Breast epithelium (tissue), 4 donors: ENCODE data around the gene CLEC2B. TPM values are rescaled to one million over a fixed set of nuclear protein-coding genes. Genes with fewer than 3 reads are reported as not detected.

Source experiments
- DNase-seq, 2 donors: peaks; one replicate each; pipeline ENCODE4 v3.0.0-alpha.2; 2019; ENCODE audit warnings: low spot score in 2 of 2
- H3K27ac ChIP-seq, 2 donors: fragments of 200-600 bp; sonication (generic) in 1 of 2; one replicate each; pipeline ENCODE4 v1.5.1; 2016 to 2019; ENCODE audit warnings: mild to moderate bottlenecking in 1 of 2
- H3K27me3 ChIP-seq, 2 donors: fragments of 200-600 bp; sonication (generic) in 1 of 2; one replicate each; pipeline versions ENCODE4 v1.5.1 to v1.6.0; 2017 to 2019; ENCODE audit warnings: control low read depth in 1 of 2, mild to moderate bottlenecking in 1 of 2
- H3K36me3 ChIP-seq: fragments of 200-600 bp; one replicate; pipeline ENCODE4 v1.5.1; 2019
- H3K4me1 ChIP-seq, 2 donors: fragments of 200-600 bp; sonication (generic); one replicate each; pipeline ENCODE4 v1.5.1; 2016 to 2019; ENCODE audit warnings: control low read depth in 1 of 2
- H3K4me3 ChIP-seq, 3 donors: fragments of 200-600 bp; sonication (generic); 1 replicate in 2 of 3; 2 replicates in 1 of 3; pipeline ENCODE4 v1.5.1; 2016 to 2019; ENCODE audit warnings: mild to moderate bottlenecking in 3 of 3, moderate library complexity in 2 of 3
- H3K9me3 ChIP-seq, 2 donors: fragments of 200-600 bp; sonication (generic) in 1 of 2; one replicate each; pipeline ENCODE4 v1.5.1; 2016 to 2019; ENCODE audit warnings: control low read depth in 1 of 2
- POLR2A ChIP-seq: fragments of 450-650 bp; IDR thresholded peaks from one replicate; pipeline ENCODE4 v1.6.1; 2016; ENCODE audit warnings: antibody characterized with exemption, mild to moderate bottlenecking, moderate library complexity
- POLR2AphosphoS5 ChIP-seq, 3 donors: sonication (generic); formaldehyde crosslinking; IDR thresholded peaks; one replicate each; pipeline ENCODE4 v1.6.1; 2017; ENCODE audit warnings: antibody characterized with exemption in 3 of 3
- intact Hi-C: fragments of 100-400 bp; cut with DNase I; formaldehyde crosslinking; loops from one replicate; pipeline ENCODE4 v1.15.1; 2023; ENCODE audit warnings: low total_unique reads
- total RNA-seq, 3 donors: library from RNA; depleted of rRNA; stranded (reverse); fragments of >200 nt; gene quantifications; one replicate each; pipeline ENCODE4 v1.1.0, GENCODE V29; 2016
- TF ChIP-seq, protein P1 (sequence below), 3 donors: fragments of 450-650 bp; IDR thresholded peaks; one replicate each; pipeline ENCODE4 v1.5.1; 2016 to 2017; ENCODE audit warnings: antibody characterized with exemption in 3 of 3, mild to moderate bottlenecking in 3 of 3, moderate library complexity in 3 of 3

The CLEC2B gene
- total RNA-seq, 3 donors from 2014 or later, result 18.4 to 36.1 (median 29.3) TPM

DNA sequence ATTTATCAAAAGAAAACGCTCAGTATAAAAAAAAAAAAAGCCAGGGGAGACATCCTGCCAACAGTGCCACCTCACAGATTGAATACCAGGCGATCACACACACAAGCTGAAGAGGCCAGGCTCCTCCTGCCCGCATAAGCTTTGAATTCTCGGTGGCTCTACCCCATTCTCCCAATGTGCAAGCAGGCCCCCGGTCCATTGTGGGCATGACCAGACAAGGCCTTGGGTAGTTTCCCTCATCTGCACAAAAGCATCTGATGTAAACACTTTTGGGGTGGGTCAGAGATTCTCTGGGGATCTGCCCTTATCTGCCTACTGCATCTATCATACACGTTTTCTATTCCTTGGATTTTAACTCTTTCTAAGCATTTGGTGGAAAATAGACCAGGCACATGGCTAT, 28.4 kb upstream of the CLEC2B start:
- TF ChIP-seq, protein P1, sequence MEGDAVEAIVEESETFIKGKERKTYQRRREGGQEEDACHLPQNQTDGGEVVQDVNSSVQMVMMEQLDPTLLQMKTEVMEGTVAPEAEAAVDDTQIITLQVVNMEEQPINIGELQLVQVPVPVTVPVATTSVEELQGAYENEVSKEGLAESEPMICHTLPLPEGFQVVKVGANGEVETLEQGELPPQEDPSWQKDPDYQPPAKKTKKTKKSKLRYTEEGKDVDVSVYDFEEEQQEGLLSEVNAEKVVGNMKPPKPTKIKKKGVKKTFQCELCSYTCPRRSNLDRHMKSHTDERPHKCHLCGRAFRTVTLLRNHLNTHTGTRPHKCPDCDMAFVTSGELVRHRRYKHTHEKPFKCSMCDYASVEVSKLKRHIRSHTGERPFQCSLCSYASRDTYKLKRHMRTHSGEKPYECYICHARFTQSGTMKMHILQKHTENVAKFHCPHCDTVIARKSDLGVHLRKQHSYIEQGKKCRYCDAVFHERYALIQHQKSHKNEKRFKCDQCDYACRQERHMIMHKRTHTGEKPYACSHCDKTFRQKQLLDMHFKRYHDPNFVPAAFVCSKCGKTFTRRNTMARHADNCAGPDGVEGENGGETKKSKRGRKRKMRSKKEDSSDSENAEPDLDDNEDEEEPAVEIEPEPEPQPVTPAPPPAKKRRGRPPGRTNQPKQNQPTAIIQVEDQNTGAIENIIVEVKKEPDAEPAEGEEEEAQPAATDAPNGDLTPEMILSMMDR (IDR thresholded peaks at IDR 0.05), result no peak
- TF ChIP-seq POLR2A (no peak), POLR2AphosphoS5 (IDR thresholded peaks at IDR 0.05) (no peak)
- no peak for DNase-seq
- Histone ChIP-seq H3K4me3 (no peak overlapping the region), H3K9me3 (peaks cover 5 to 9% of the 10 kb centered on the region in 2 donors), H3K27ac (no peak overlapping the region), H3K27me3 (no peaks in the 10 kb centered on the region), H3K36me3 (no peaks in the 10 kb centered on the region), H3K4me1 (no peaks in the 10 kb centered on the region)
- intact Hi-C loops, result no loop called here

DNA sequence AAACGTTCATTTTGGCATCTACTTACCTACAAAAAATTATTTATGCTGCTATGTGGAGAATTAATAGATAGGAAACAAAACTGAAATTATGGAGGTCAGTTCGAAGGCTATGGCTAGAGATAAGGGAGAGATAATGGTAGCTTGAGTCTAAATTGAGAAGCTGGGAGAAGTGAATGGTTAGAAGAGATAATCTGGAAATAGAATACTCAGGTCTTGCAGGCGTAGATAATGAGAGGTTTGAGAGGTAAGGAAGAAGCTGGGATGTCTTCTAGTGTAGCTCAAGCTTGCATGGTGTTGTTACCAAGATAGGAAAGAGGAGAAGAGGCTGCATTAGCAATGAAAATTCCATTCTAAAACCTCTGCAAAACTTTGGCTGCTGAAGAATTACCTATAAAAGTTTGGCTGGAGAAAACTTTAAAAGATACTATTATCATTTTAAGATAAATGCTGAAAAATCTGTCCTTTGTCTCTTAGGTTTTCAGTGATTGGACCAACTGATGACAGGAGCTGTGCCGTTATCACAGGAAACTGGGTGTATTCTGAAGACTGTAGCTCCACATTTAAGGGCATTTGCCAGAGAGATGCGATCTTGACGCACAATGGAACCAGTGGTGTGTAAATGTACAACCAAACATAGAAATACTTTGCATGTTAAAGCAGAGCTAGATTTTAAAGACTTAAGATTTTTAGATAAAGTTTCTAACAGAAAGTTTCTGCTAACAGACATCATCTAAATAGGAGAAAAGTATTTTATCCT, 26.2 kb upstream of the CLEC2B start:
- no peak overlapping the region for H3K4me3 ChIP-seq
- no peaks in the 10 kb centered on the region for H3K4me1 ChIP-seq
- no peak for TF ChIP-seq POLR2A
- no peak for DNase-seq
- no peaks in the 10 kb centered on the region for H3K9me3 ChIP-seq
- no peaks in the 10 kb centered on the region for H3K27me3 ChIP-seq
- H3K27ac ChIP-seq, result no peak overlapping the region
- intact Hi-C loops, result no loop called here
- H3K36me3 ChIP-seq, result no peaks in the 10 kb centered on the region

DNA sequence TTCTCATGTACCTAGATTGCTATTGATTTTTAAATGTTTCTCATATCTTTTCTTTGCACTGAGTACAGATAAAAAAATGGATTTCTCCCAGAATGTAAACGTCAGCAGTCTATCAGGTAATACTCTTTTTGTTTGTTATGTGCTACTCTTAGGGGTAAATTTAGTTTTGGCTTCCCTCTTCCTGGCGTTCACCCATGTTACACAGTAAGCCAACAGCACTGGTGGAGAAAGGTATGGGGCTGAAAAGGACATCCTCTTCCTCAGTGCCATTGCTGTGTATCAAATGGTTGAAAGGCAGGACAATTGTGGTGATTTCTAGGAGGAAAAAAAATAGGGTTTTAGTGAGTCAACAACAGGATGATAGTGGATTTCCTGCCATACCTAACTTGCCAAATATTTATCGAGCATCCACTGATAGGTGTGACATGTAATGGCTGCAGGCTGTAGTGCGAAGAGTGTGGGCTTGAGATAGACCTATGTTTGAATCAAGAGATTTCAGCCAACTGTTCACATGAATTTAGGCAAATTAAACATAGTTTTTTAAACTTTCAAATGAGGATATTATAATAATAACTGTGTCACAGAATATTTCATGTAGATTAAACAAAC, 19.6 kb upstream of the CLEC2B start:
- no peak overlapping the region for H3K27ac ChIP-seq
- TF ChIP-seq POLR2A (no peak), POLR2AphosphoS5 (IDR thresholded peaks at IDR 0.05) (no peak)
- TF ChIP-seq, protein P1 (IDR thresholded peaks at IDR 0.05), result no peak
- intact Hi-C loops, result no loop called here
- H3K4me3 ChIP-seq, result no peak overlapping the region
- no peak for DNase-seq
- no peaks in the 10 kb centered on the region for H3K27me3 ChIP-seq
- H3K4me1 ChIP-seq, result no peaks in the 10 kb centered on the region
- no peaks in the 10 kb centered on the region for H3K36me3 ChIP-seq
- H3K9me3 ChIP-seq, result no peaks in the 10 kb centered on the region

DNA sequence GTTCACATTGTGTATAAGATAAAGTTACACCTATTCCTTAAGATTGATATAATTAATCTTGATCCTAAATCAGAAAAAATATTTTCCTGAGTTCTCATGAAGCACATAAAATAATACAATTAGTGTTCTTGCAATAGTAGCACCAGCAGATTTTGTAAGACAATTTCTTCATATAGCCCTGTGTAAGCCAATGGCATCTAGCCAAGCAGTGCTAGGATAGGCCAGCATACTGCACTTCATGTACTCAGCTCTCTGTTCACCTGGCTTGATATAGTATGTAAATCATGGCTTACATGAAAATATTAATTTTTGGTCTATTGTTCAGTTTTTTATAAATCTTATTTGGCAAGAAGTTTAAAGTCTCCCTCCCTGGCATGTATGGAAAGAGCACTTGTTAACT, 14.0 kb upstream of the CLEC2B start:
- Histone ChIP-seq H3K27me3 (no peaks in the 10 kb centered on the region), H3K4me1 (no peaks in the 10 kb centered on the region), H3K27ac (no peak overlapping the region), H3K9me3 (no peaks in the 10 kb centered on the region), H3K36me3 (no peaks in the 10 kb centered on the region), H3K4me3 (no peak overlapping the region)
- DNase-seq, result no peak
- TF ChIP-seq POLR2AphosphoS5 (IDR thresholded peaks at IDR 0.05), result no peak
- TF ChIP-seq POLR2A, result no peak
- TF ChIP-seq, protein P1 (IDR thresholded peaks at IDR 0.05), result no peak
- intact Hi-C loops, result no loop called here

DNA sequence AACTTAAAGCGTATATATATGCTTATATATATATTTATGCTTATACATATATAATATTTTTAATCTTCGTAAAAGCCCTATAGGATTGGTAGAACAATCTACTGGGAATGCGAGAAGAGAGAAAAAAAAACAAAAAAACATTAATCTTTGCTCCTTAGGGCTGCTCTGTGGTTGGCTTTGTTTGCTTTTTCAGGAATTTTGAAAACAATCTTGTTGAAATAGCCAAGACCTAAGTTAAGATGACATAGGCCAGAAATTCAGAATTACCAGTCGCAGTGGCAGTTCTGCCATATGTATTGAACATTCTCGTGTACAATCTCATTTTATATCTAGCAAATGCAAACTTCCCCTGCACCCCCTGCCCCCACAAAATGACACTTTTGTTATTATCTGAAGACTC, 12.8 kb upstream of the CLEC2B start:
- Histone ChIP-seq H3K27me3 (no peaks in the 10 kb centered on the region), H3K36me3 (no peaks in the 10 kb centered on the region), H3K27ac (no peak overlapping the region), H3K4me3 (no peak overlapping the region), H3K4me1 (no peaks in the 10 kb centered on the region), H3K9me3 (no peaks in the 10 kb centered on the region)
- TF ChIP-seq POLR2AphosphoS5 (IDR thresholded peaks at IDR 0.05) (no peak), POLR2A (no peak)
- TF ChIP-seq, protein P1 (IDR thresholded peaks at IDR 0.05), result no peak
- intact Hi-C loops, result no loop called here
- no peak for DNase-seq
